ENCODE measurements around the gene CLASP2.

The CLASP2 gene

GRCh38 chr3:33636125-33636850 lies 81.8 kb downstream of the CLASP2 start:
- DNase-seq (ENCODE audit: low spot score): peak; percentile 63

DNA sequence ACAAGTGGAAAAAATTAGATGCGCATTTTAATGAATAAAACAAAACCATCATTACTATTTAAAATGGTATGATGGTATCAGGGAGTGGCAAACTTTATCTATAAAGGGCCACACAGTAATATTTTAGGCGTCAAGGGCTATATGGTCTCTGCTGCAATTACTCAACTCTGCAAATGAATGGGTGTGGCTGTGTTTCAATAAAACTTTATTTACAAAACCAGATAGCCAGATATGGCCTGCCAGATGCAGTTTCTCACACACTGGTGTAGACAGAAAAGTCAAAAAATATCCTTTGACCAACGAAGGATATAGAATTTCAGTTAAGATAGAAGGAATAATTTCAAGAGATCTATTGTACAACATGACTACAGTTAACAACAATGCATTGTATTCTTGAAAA lies 83.8 kb downstream of the CLASP2 start:
- no peak for DNase-seq (ENCODE audit: low spot score)

- no peak for DNase-seq (ENCODE audit: low spot score)
Measured at GRCh38 chr3:33629219-33629618, 88.8 kb downstream of the CLASP2 start.

- DNase-seq (ENCODE audit: low spot score): no peak
Measured at GRCh38 chr3:33624756-33625155, 93.3 kb downstream of the CLASP2 start.

GRCh38 chr3:33613041-33613440 lies 105.0 kb downstream of the CLASP2 start:
- DNase-seq (ENCODE audit: low spot score): no peak

- DNase-seq (ENCODE audit: low spot score): no peak
Measured at GRCh38 chr3:33612607-33613006, 105.4 kb downstream of the CLASP2 start.

DNA sequence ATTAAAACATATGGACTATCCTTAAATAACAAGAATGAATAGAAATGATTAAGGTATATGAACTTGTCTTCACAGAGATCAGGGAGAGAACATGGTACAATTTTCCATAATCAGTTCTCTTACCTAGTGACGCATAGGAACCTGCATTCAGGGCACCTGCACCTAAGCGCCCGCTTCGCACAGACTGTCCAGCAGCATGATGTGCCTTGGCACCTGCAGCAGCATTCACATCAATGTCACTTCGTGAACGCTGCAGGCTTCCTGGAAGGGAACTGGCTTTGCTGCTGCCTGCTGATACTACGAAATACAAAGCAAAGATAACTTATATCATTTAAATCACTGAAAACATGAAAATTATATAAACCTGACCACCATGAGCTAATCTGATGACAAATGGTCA lies 115.2 kb downstream of the CLASP2 start:
- no peak for DNase-seq (ENCODE audit: low spot score)

- no peak for DNase-seq (ENCODE audit: low spot score)
Measured at GRCh38 chr3:33597257-33597689, 120.8 kb downstream of the CLASP2 start.

- DNase-seq (ENCODE audit: low spot score): no peak
Measured at GRCh38 chr3:33592999-33593398, 125.1 kb downstream of the CLASP2 start.

DNA sequence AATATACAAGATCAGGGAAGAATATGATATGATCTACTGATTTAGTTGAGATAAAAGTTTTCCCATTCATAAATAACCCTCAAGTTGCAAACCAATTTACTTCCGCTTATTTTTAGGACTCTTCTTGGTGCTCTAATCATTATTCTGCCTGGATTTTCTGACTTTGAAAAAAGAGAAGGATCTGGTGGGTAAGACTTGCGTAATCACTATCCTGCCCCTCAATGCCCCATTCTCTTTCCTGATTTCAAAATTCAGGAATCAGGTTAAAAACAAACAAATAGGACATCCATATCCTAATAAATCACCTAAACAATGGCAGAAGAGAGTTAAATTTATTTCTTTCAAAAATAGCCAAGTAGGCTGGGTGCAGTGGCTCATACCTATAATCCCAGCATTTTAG lies 127.5 kb downstream of the CLASP2 start:
- DNase-seq (ENCODE audit: low spot score): no peak

GRCh38 chr3:33586402-33586801 lies 131.7 kb downstream of the CLASP2 start:
- DNase-seq (ENCODE audit: low spot score): no peak

DNA sequence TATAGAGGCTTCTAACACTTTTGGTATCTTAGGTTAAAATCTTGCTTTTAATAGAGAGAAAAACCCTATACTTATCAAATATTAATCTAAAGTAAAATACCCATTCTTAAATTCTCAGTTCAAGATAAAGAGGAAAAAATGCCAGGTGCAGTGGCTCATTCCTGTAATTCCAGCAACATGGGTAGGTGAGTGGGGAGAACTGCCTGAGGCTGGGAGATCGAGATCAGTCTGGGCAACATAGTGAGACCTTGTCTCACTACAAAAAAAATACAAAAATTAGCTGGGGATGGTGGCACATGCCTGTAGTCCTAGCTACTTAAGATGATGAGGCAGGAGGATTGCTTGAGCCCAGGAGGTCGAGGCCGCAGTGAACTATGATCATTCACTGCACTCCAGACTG lies 135.8 kb downstream of the CLASP2 start:
- DNase-seq (ENCODE audit: low spot score): no peak

DNA sequence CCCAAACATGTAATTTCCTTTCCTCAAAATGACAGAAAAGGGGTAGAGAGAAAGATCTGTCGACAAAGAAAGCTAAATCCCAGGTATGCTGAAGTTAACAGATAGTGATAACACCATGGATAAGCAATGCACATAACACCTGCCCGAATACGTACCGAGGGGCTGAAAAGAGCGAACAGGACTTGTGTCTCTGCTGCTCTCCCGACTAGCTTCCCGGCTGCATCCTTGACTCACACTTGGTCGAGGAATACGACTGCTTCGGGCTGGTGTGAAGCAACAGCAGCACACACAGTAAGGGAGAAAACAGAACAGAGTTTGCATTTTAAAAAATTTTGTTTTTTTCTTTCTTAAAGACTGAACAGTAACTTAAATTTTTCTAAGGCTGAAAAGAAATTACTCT lies 136.4 kb downstream of the CLASP2 start:
- DNase-seq (ENCODE audit: low spot score): no peak

GRCh38 chr3:33579840-33580239 lies 138.2 kb downstream of the CLASP2 start:
- DNase-seq (ENCODE audit: low spot score): no peak

- no peak for DNase-seq (ENCODE audit: low spot score)
Measured at GRCh38 chr3:33579178-33579510, 138.9 kb downstream of the CLASP2 start.

DNA sequence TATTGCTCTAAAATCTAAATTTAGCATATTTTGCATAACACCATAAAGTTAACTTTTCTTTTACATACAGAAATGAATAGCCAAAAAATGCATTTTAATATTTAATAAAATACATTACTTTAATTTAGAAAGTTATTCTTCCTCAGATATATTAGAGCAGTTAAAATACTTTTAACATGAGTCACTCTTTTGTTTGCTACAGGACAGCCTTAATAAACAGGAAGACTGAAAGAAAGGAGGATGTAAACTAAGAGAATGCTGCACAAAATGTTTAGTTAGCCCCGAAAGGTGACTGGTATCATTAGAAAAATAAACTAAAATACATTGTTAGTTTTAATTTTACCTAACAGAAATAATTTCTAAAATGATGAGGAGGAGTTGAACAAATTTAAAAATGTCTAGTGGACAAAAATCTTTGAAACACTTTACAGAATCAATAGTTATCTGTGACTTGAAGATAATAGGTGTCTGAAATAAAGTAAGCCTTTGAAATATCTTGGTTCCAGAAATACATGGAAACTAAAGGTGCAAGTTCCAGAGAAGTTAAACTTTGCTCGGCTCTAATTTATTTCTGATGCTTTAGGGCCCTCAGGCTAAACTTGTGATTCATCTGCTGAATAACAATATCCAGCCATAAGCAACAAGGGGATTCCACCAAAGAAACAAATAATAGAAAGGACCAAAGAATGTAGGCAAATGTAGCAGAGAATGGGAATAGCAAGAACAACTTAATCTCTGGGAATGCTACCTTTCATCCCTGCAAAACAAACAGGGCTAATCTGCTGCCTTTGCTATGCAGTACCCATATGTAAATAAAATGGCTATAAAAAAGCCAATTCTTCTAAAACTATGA lies 139.5 kb downstream of the CLASP2 start:
- peak; percentile 42 for DNase-seq (ENCODE audit: low spot score)

DNA sequence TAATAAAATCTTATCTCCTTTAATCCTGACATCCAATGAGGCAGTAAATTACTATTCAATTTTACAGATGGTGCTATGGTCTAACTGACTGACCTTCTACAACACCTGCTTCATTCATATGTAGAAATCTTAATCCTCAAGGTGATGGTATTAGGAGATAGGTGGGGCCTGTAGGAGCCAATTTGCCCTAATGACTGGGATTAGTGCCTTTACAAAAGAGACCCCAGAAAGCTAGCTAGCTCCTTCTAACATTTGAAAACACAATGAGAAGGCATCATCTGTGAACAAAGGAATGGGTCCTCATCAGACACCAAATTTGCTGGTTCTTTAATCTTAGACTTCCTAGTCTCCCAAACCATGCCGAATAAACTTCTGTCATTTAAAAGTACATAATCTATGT lies 140.5 kb downstream of the CLASP2 start:
- no peak for DNase-seq (ENCODE audit: low spot score)

- no peak for DNase-seq (ENCODE audit: low spot score)
Measured at GRCh38 chr3:33577173-33577572, 140.9 kb downstream of the CLASP2 start.

DNA sequence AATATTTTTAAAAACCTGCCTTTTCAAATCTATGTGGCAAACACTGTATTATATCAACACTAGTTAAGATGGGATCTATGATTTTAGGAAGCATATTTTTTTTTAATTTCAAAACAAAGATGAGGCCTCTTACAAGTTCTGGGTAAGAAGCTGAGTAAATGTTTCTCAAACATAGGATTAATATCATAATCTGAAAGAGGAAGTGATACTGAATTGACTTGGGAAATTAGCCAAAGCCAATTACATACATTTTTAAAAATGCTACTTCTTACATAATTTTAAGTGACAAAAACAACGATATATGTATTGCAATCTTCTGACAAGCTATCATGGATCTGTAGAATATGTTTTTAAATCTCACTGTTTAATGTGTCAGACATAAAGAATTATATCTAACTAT lies 142.7 kb downstream of the CLASP2 start:
- no peak for DNase-seq (ENCODE audit: low spot score)

DNA sequence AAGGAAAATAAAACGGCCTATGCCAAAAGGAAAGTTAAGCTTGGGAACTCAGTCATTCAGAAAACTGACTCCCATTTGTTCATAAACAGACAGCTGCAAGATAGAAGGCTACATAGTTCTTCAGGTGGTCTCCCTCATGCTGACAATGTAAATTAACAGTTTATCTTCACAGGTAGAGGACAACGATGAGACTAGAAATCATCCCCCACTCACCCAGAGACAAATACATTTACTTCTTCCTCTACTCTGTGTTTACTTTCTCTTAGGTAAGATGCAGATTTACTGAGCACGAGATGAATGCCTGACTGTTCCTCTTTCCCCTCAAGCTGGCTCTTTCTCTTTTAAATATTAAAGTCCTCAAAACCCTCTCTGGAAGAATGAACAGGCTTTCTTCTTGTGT lies 160.2 kb downstream of the CLASP2 start:
- no peak for DNase-seq (ENCODE audit: low spot score)

GRCh38 chr3:33557279-33557678 lies 160.8 kb downstream of the CLASP2 start:
- no peak for DNase-seq (ENCODE audit: low spot score)

DNA sequence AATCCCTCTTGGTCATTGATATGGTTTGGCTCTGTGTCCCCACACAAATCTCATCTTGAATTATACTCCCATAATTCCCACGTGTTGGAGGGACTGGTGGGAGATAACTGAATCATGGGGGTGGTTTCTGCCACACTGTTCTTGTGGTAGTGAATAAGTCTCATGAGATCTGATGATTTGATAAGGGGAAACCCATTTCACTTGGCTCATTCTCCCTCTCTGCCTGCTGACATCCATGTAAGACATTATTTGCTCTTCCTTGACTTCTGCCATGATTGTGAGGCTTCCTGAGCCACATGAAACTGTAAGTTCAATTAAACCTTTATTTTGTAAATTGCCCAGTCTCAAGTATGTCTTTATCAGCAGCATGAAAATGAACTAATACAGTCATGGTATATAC lies 171.0 kb downstream of the CLASP2 start:
- no peak for DNase-seq (ENCODE audit: low spot score)

DNA sequence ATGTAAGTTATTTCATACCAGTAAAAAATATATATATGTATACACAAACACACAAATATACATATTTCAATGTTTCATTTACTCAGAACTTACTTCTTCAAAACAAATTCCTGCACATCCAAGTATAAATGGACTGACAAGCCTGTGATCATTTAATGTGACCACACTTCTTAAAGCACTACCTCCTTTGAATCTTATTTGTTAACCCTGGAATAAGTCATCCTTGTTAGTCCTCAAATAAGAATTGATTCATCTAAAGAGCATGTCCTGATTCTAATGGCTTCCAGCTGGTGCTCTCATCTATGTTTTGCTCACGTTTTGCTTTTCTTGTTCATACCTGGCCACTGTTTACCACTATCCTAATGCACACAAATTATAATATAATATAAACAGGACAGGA lies 173.9 kb downstream of the CLASP2 start:
- DNase-seq (ENCODE audit: low spot score): no peak

- DNase-seq (ENCODE audit: low spot score): no peak
Measured at GRCh38 chr3:33543601-33544000, 174.5 kb downstream of the CLASP2 start.
